RCC 7860 (cell line): ENCODE results near the gene C2orf68.
"Not testable (repeated sequence)": the region's sequence is repeated elsewhere in the genome, so short reads cannot be mapped to it uniquely, and the experiment has no call there.

Experiments used
- DNase-seq: peaks from one replicate; pipeline ENCODE4 v3.0.0-alpha.2; 2015; ENCODE audit warnings: low spot score
- FAIRE-seq: peaks from 2 replicates; lab custom pipeline; 2012; peaks lifted over from hg19 to GRCh38; lab: Jason Lieb, UNC

The C2orf68 gene

DNA sequence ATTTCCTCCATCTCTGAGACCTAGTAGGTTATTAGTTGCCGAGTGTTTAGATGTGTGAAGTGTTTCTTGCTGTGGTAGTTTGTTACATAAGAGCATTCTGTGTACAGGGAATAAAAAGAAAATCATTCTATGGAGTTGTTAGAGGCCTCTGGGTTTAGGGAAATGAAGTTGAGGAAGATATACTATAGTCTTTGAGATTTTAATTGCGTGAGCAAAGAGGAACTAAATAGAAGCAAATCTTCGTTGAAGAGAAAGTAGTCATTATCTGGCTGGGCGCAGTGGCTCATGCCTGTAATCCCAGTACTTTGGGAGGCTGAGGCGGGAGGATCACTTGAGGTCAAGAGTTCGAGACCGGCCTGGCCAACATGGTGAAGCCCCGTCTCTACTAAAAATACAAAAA lies 23.1 kb upstream of the C2orf68 start:
- DNase-seq (no peak), FAIRE-seq (no peak)

DNA sequence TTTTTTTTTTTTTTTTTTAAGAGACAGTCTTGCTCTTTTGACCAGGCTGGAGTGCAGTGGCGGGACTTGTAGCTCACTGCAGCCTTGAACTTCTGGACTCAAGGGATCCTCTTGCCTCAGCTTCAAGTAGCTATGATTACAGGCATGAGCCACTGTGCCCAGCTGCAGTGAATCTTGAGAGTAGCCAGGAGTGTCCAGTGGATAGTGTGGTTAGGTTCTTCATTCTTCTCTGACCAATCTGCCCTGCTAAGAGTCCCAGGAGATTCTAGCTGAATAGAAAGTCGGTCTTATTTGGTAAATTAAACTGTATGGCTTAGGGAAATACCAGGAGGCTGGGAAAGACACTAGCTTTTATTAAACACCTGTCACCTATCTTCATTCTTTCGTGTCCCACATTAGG lies 19.4 kb upstream of the C2orf68 start:
- no peak for DNase-seq
- no peak for FAIRE-seq

DNA sequence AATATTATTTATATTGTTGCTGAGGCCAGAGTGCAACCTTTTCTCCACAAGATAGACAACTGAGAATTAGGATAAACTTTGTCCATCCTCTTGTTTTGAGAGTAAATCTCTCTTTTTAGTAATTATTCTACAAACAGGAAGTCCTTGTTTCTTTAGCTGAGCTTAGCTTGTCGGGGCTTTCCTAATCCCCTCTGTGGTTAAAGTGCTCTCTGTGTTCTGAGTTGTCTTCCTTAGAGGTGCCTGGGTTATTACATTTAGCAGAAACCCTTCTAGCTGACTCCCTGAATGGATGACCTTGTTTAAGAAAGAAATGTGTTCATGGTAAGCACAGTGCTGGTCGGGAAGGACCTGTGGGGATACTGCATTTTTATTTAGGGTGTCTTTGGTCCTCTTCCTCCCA lies 16.8 kb upstream of the C2orf68 start:
- FAIRE-seq (no peak), DNase-seq (no peak)

DNA sequence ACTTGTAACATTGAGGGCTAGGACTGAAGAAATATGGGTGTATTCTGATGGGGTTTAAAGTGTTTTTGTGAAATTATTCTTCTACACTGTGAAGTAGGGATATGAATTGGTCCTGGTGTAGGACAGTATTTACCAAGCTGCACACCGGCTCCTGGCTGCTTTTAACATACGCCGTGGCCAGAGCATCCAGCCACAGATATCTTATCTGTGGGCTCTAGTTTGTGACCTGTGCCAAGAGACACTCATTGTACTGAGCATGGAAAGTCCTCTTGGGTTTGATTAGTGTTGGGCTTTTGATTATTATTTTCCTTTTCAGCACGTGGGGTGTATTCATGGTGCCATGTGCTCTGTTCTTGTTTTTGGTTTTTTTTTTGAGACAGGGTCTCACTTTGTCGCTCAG lies 12.1 kb upstream of the C2orf68 start:
- DNase-seq = no peak
- no peak for FAIRE-seq

DNA sequence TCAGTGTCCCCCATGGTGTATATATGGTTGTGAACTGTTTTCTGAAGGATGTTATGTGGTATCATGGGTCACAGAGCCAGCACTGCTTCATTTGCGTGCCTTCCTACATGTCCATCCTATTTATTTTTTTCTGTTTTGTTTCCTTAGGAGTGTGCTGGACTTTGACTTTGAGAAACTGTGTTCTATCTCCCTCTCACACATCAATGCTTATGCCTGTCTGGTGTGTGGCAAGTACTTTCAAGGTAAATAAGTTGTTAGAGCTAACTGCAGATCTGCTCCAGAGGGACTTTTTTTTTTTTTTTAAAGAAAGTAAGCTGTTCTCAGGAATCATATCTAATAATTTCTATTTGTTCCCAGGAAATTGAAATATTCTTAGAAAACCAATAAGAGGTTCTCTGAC lies 9.5 kb upstream of the C2orf68 start:
- DNase-seq (no peak), FAIRE-seq (no peak)

GRCh38 chr2:85619617-85620016 lies 7.8 kb upstream of the C2orf68 start:
- DNase-seq = no peak
- no peak for FAIRE-seq

- not testable (repeated sequence) for DNase-seq, FAIRE-seq
Observed at GRCh38 chr2:85617723-85618122, 5.9 kb upstream of the C2orf68 start.

DNA sequence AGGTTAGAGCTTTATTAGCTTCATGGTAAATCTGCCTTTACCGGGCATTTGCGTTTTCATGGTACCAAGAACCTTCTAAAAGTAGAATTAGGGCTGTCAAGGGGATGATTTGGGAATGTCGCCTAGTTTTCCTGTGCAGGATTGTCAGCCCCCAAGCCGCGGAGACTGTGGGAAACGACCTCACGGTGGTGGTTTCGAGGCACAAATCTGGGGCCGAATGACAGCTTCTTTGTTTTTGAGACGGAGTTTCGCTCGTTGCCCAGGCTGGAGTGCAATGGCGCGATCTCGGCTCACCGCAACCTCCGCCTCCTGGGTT lies 3.5 kb upstream of the C2orf68 start:
- no peak for DNase-seq
- no peak for FAIRE-seq

DNA sequence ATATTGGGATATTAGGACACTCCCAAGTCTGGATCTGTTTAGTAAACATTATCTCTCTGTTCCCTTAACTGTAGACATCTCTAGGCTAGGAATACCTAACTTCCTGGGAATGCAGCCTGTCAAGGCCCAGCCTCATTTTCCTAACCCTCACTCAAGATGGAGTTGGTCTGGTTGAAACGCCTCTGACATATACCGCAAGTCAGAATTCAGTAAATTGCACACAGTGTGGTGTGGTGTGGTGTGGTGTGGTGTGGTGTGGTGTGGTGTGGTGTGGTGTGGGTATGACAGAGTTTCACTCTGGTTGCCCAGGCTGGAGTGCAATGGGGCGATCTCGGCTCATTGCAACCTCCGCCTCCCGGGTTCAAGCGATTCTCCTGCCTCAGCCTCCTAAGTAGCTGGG lies 2.9 kb upstream of the C2orf68 start:
- not testable (repeated sequence) for FAIRE-seq, DNase-seq

DNA sequence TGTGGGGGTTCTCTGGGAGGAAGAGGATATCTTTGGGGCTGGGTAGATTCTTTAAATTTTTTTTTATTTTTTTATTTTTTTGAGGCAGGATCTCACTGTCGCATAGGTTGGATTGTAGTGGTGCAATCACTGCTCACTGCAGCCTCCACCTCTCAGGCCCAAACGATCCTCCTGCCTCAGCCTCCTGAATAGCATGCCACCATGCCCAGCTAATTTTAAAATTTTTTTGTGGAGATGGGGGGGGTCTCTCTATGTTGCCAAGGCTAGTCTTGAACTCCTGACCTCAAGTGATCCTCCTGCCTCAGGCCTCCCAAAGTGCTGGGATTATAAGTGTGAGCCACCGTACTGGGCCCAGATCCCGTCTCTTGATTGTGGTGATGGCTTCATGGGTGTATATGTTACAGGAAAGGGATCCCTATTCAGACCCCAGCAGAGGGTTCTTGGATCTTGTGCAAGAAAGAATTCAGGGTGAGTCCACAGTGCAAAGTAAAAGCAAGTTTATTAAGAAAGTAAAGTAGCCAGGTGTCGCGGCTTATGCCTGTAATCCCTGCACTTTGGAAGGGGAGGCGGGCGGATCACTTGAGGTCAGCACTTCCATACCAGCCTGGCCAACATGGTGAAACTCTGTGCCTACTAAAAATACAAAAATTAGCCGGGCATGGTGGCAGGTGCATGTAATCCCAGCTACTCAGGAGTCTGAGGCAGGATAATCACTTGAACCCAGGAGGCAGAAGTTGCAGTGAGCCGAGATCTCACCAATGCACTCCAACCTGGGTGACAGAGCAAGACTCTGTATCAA lies 2.0 kb upstream of the C2orf68 start:
- no peak for DNase-seq
- FAIRE-seq = no peak

DNA sequence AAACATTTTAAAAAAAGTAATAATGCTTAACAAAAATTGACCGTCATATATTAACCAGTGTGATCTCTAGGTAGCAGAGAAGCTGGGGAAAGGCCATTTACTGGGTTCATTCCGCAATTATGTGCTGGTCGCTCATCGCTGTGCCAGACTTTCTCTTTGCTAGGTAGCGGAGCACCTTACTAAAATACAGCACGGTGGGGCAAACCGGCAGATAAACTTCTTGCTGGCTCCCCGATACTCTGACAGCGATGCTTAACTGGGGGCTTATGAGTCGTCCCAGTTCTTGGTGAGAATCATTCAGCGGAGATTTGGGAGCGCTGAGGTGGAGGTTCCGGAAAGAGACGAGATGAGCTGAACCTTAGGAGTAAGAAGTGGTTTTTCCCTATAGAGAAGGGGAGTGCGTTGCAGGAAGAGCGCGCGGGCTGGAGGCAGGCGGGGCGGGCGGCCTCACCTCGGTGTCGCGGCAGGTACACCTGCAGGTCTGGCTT lies 605 bp downstream of the C2orf68 start:
- FAIRE-seq (no peak), DNase-seq (no peak)

DNA sequence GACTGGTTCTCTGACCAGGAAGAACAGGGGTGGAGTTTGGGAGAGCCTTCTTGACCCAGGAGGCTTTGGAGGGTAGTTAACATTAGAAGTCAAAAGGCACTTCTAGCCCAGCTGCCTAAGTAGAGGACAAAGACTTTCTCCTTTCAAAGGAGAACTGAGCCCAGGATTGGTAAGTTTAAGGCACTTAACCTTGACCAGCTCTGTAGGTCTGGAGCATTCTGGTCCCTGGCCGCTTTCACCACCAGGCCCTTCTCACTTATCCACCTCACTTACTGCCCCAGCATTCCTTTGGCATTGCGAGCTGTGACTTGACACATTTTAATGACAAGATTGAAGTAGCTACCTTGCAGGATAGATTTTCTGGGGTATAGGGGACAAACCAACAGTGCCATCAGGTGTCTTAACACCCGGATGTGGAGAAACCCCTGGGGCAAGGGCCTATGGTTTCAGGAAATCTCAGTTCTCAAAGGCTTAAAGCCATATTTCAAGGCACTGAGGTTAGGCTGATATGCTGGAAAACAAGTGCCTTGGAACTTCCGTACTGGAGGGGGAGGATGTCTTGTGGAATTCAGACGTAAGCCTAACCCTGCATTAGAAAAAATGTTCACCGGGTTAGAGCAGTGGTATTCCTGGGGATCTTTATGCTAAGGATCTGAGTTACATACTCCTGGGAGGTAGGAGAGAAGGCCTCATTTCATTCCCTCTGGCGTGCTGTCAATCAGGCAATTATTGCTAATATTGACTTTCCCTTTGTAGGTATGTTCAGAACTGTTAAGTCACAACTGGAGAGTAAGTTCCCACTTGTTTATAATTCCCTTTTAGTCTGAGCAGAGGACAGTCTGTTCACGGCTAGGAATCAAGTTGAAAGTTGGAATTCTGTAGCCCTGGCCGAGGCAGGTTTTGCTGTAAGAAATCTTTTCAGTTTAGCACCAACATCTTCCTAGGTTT lies 4.3 kb downstream of the C2orf68 start:
- FAIRE-seq (no peak), DNase-seq (no peak)

DNA sequence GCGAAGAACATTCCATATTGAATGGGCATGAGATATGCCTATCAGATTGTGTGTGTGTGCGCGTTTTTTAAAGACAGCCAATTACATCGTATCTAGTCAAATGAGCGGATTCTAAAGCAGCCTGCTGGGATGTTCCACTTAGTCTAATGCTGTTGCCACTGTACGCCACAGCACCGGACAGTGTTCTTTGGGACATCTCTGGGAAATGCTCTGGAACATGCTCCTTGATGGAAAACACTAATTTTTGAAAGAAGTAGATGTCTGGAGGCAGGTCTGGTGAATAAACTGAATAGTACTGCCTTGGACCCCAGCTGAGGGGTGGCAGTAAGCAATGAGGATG lies 5.8 kb downstream of the C2orf68 start:
- FAIRE-seq (no peak), DNase-seq (no peak)

- FAIRE-seq (no peak), DNase-seq (no peak)
Observed at GRCh38 chr2:85605406-85606115, 6.3 kb downstream of the C2orf68 start.

DNA sequence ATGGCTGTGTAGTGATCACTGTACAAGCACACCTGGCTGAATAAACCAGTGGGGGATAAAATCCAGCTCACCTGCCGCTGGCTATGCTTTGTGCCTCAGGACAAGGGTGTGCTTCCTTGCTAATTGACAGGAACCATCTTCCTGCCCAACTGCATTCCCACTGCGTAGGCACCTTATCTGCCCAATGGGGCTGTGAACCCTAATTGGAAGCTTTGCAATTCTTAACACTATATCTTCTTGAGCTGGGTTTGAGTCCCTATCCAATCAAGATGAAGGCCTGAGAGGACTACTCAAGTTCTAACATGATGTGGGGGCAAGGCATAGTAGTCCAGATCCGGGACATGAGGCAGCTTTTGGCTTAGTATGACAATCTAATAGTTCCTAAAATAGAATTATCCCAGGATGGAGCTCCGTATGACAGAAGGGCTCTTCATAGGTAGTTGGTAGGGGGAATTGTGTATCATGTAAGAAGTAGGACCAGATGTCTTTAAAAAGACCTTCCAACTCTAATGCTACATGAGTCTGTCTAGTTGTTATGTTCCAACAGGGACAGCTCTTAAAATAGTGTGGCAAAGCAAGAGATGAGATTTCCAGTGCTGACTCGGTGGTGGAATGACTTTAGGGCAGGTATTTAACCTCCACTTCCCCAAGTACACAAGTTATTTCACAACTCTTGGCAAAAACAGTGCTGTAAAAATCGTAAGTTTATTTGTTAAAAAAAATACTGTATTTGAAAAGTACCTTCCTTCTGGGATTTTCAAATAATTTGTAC lies 7.1 kb downstream of the C2orf68 start:
- FAIRE-seq (no peak), DNase-seq (no peak)

GRCh38 chr2:85604133-85604444 lies 7.8 kb downstream of the C2orf68 start:
- not testable (repeated sequence) for FAIRE-seq, DNase-seq

DNA sequence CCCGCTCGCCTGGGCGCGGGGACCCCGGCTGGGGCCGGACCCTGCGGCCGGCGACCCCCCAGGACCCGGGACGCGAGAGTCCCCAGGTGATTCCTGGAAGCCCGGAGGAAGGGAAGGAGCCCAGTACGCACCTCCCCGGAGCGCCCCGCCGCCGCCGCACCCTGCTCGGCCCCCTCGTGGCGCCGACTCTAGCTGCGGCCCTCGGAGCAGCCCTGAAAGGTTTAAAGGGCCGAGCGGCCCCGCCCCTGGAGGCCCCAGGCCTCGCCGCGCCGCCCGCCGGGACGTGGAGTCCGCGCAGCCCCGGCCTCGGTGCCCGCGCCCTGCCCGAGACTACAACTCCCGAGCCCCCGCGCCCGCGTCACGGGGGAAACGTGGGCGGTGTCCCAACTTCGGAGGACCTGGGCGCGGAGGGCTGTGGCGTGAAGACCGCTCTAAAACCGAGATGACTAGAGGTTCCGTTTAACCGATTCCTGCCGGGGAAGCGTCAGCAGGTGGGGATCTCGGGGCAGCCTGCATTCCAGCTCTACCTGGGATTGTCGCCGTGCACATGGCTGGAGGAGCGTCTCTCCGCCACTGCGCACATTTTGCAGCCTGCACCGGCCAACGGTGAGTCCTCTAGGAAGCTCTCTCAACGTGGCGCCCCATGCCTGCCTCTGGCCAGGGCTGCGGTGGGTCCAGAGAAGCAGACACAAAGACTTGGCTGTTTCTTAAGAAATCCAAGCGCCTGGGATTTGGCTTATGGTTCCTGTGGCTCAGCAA lies 9.2 kb downstream of the C2orf68 start, which contains the start of gene TMEM150A:
Gene TMEM150A (minus strand): TSS at position 223 of the 759 bp plus-strand sequence. CDS start 750 bp downstream, outside the sequence.
- no peak for FAIRE-seq
- DNase-seq = peak; percentile 66

GRCh38 chr2:85601771-85602475 lies 9.9 kb downstream of the C2orf68 start:
- no peak for FAIRE-seq
- DNase-seq = no peak
